Osteocyte (in vitro differentiated cells): ENCODE data around the gene TET3. TPM values are rescaled to one million over a fixed set of nuclear protein-coding genes. Genes with fewer than 3 reads are reported as not detected.

ENCODE experiments used
- DNase-seq: peaks from one replicate; pipeline ENCODE4 v3.0.0; 2021; ENCODE audit warnings: mixed read lengths; ENCODE audit not compliant: unreplicated experiment; ENCODE audit errors: extremely low spot score
- H3K27ac Mint-ChIP-seq: one replicate; pipeline ENCODE4 v1.8.0; 2021; ENCODE audit warnings: mild to moderate bottlenecking, mixed read lengths; ENCODE audit not compliant: unreplicated experiment
- H3K27me3 Mint-ChIP-seq: one replicate; pipeline ENCODE4 v1.8.0; 2021; ENCODE audit warnings: mixed read lengths; ENCODE audit not compliant: unreplicated experiment
- H3K36me3 Mint-ChIP-seq: one replicate; pipeline ENCODE4 v1.8.0; 2021; ENCODE audit warnings: mixed read lengths; ENCODE audit not compliant: unreplicated experiment
- H3K4me1 Mint-ChIP-seq: one replicate; pipeline ENCODE4 v1.8.0; 2021; ENCODE audit warnings: mixed read lengths; ENCODE audit not compliant: unreplicated experiment
- H3K4me3 Mint-ChIP-seq: one replicate; pipeline ENCODE4 v1.8.0; 2021; ENCODE audit warnings: mild to moderate bottlenecking, moderate library complexity, mixed read lengths; ENCODE audit not compliant: unreplicated experiment
- H3K9me3 Mint-ChIP-seq: one replicate; pipeline ENCODE4 v1.8.0; 2021; ENCODE audit warnings: mixed read lengths; ENCODE audit not compliant: unreplicated experiment
- total RNA-seq: library from RNA; stranded (reverse); gene quantifications from 2 replicates; pipeline ENCODE4 v1.2.1, GENCODE V29; 2021
- TF ChIP-seq, protein P1 (sequence below): fragments of 200-600 bp; sonication (generic); IDR thresholded peaks from 2 replicates; pipeline ENCODE4 v1.5.0; 2021; ENCODE audit warnings: antibody characterized with exemption, mild to moderate bottlenecking, moderate library complexity

TET3 gene
- total RNA-seq, 1 donor from 2014 or later: 26.5 TPM

DNA sequence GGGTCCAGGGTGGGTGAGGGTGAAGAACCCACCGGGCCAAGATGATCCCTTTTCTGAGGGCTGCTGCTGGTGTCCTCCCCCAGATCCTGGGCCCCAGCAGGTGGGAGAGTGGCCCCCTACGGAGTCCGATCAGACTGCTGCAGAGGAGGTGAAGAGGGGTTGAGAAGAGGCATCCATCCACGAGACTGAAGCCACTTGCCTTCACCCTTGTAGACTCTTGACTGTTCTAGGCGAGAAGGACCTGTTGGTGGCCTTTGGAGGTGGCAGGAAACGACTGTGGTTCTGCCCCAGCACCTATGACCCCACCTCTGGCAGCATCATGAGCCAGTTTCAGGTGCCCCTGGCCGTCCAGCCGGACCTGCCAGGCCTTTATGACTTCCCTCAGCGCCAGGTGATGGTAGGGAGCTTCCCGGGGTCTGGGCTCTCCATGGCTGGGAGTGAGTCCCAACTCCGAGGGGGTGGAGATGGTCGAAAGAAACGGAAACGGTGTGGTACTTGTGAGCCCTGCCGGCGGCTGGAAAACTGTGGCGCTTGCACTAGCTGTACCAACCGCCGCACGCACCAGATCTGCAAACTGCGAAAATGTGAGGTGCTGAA is 1.5 kb downstream of the TET3 start:
- Mint-ChIP-seq H3K4me1 (peaks cover 51% of the 10 kb centered on the region), H3K27ac (no peak overlapping the region), H3K4me3 (peak overlapping the region; percentile 75), H3K27me3 (peaks cover 3% of the 10 kb centered on the region), H3K9me3 (no peaks in the 10 kb centered on the region), H3K36me3 (peaks cover 28% of the 10 kb centered on the region)
- DNase-seq: no peak
- TF ChIP-seq, protein P1, sequence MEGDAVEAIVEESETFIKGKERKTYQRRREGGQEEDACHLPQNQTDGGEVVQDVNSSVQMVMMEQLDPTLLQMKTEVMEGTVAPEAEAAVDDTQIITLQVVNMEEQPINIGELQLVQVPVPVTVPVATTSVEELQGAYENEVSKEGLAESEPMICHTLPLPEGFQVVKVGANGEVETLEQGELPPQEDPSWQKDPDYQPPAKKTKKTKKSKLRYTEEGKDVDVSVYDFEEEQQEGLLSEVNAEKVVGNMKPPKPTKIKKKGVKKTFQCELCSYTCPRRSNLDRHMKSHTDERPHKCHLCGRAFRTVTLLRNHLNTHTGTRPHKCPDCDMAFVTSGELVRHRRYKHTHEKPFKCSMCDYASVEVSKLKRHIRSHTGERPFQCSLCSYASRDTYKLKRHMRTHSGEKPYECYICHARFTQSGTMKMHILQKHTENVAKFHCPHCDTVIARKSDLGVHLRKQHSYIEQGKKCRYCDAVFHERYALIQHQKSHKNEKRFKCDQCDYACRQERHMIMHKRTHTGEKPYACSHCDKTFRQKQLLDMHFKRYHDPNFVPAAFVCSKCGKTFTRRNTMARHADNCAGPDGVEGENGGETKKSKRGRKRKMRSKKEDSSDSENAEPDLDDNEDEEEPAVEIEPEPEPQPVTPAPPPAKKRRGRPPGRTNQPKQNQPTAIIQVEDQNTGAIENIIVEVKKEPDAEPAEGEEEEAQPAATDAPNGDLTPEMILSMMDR: no peak

DNA sequence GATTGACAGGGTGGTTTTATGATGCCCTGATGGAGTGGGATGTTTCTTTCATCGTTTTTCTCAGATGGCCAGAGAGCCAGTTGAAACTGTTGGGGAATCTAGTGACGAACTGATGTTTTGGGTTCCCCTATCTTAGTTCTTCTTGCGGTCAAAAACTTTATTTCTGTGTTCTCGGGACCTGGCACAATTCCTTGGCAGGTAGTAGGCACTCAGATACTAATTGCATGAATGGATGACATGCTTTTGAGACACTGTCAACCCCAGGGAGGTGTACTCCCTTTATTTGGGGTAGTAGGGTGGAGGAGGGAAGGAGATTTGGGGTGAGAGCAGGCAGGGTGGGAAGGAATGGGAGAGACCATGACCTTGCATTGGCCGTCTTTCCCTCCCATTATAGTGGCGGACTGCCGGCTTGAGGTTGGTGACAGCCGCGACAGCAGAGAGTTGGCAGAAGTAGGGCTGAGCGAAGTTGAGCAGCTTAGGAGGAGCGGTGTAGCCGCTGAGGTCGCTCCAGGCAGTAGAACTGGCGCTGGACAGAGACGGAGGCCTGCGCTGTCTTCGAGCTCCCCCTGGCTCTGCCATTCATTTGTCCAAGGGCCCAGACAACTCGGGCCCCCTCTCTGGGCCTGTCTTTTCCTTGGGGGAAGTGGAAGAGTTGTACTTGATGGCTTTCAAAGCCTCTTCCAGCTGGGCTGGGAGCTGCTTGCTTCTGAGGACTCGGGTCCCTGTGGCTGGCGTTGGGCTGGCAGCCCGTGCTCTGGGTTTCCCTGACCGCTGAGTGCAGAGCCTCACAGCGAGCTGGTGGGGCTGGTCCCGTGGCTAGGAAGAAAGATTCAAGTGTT is 2.6 kb downstream of the TET3 start:
- Mint-ChIP-seq H3K27me3 (no peaks in the 10 kb centered on the region), H3K27ac (no peak overlapping the region), H3K36me3 (peaks cover 31% of the 10 kb centered on the region), H3K9me3 (no peaks in the 10 kb centered on the region), H3K4me3 (peak overlapping the region; percentile 46), H3K4me1 (peaks cover 42% of the 10 kb centered on the region)
- DNase-seq: no peak
- TF ChIP-seq, protein P1: peak; percentile 14

DNA sequence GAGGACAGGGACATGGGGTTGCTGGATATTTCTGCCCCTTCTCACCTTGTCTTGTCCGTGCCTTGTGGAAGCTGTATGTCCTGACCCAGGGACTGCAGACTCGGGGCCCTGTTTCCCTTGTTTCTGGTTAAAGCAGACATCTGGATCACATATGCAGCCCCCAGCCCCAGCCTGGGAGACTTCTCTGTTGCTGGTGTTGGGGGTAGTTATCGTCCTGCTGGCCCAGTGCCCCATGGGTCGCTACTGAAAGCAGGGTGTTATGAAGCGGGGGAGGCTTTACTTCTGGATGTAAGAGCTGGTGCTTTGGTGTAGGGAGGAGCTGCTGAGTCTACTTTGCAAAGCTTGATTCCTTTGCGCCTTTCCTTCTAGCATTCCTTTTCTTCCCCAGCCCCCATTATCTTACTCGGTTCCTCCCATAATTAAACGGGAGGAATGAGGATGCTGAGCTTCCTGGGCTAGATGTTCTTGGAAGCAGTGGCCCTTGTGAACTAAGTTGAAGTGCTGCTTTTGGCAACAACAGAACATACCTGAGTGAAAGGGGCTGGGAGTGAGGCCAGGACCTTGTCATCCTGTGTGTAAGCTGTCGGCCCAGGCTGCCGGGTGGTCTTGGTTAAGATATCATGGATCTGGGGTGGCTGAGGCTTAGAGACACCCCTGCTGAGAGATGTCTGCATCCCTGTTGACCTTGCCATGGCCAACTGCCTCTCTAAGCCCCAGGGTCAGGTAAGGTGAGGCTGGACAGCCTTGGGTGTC is 3.4 kb downstream of the TET3 start:
- Mint-ChIP-seq H3K9me3 (no peaks in the 10 kb centered on the region), H3K4me1 (peaks cover 46% of the 10 kb centered on the region), H3K27ac (no peak overlapping the region), H3K36me3 (peaks cover 31% of the 10 kb centered on the region), H3K27me3 (no peaks in the 10 kb centered on the region), H3K4me3 (peak overlapping the region; percentile 46)
- TF ChIP-seq, protein P1: no peak
- no peak for DNase-seq

DNA sequence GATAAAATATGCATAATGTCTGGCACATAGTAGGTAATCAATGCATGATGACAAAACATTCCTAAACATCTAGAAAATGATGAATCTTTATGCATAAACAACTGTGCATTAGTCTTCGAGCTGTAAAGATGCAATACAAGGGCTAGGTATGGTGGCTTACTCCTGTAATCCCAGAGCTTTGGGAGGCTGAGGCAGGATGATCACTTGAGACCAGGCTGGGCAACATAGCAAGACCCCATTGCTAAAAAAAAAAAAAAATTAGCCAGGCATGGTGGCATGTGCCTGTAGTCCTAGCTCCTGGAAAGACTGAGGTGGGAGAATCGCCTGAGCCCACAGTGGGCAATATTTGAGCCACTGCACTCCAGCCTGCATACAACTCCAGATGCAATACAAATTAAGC is 5.3 kb downstream of the TET3 start:
- Mint-ChIP-seq H3K27ac (no peak overlapping the region), H3K36me3 (peaks cover 31% of the 10 kb centered on the region), H3K9me3 (no peaks in the 10 kb centered on the region), H3K4me3 (no peak overlapping the region), H3K4me1 (peaks cover 47% of the 10 kb centered on the region), H3K27me3 (no peaks in the 10 kb centered on the region)
- DNase-seq: no peak
- TF ChIP-seq, protein P1: no peak

DNA sequence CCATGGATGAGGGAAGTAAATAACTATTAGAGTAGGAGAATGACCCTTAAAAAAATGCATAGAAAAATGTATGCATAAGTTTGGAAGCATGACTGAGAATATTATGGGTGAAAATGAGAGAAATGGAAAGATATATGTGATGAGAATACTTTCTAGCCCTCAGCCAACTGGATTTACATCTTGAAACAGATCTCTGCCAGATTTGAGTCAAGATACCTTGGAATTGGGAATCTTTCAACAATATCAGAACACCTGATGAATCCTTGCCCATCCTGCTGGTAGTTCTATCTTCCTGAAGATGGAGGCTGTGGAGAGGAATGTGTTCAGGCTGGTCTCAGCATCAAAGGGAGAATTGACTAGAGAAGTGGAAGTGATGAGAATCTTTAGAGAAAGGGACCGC is 5.8 kb downstream of the TET3 start:
- no peak overlapping the region for H3K4me3 Mint-ChIP-seq
- no peaks in the 10 kb centered on the region for H3K9me3 Mint-ChIP-seq
- DNase-seq: no peak
- peaks cover 46% of the 10 kb centered on the region for H3K4me1 Mint-ChIP-seq
- H3K36me3 Mint-ChIP-seq: peaks cover 31% of the 10 kb centered on the region
- H3K27ac Mint-ChIP-seq: no peak overlapping the region
- TF ChIP-seq, protein P1: no peak
- no peaks in the 10 kb centered on the region for H3K27me3 Mint-ChIP-seq
